Subcutaneous abdominal adipose tissue (tissue), 5 donors: ENCODE results near the gene MAEA.
A peak's percentile ranks its signal among the peaks of the same experiment; 100 is the strongest.

Source experiments
- H3K27ac ChIP-seq: one replicate; pipeline ENCODE4 v1.7.0; 2013; ENCODE audit warnings: low read depth, mild to moderate bottlenecking, inconsistent platforms, low read length, moderate library complexity
- H3K27me3 ChIP-seq, 5 donors: one replicate each; pipeline ENCODE4 v1.7.0; 2013; ENCODE audit warnings: low read length in 5 of 5, inconsistent platforms in 1 of 5; ENCODE audit not compliant: control insufficient read depth in 5 of 5, insufficient read depth in 4 of 5
- H3K36me3 ChIP-seq, 5 donors: one replicate each; pipeline ENCODE4 v1.7.0; 2013; ENCODE audit warnings: low read length in 5 of 5; ENCODE audit not compliant: control insufficient read depth in 5 of 5, insufficient read depth in 5 of 5
- H3K4me1 ChIP-seq, 5 donors: one replicate each; pipeline ENCODE4 v1.7.0; 2013; ENCODE audit warnings: low read length in 5 of 5, mild to moderate bottlenecking in 3 of 5, moderate library complexity in 1 of 5; ENCODE audit not compliant: control insufficient read depth in 5 of 5, insufficient read depth in 5 of 5
- H3K4me3 ChIP-seq, 5 donors: one replicate each; pipeline ENCODE4 v1.7.0; 2013; ENCODE audit warnings: low read length in 5 of 5, low read depth in 1 of 5
- H3K9ac ChIP-seq, 5 donors: one replicate each; pipeline ENCODE4 v1.7.0; 2013; ENCODE audit warnings: low read length in 5 of 5, mild to moderate bottlenecking in 4 of 5, moderate library complexity in 3 of 5
- H3K9me3 ChIP-seq, 5 donors: one replicate each; pipeline ENCODE4 v1.7.0; 2013; ENCODE audit warnings: low read length in 5 of 5; ENCODE audit not compliant: control insufficient read depth in 5 of 5
- donor health status: healthy.
- donor health status: healthy.
- donor health status: healthy.
- donor health status: healthy.
- donor health status: healthy.

Gene MAEA

GRCh38 chr4:1351854-1352566 lies 62.3 kb downstream of the MAEA start:
- Histone ChIP-seq H3K4me3 (no peak overlapping the region), H3K9me3 (no peaks in the 10 kb centered on the region), H3K4me1 (peaks cover 4 to 22% (median 17%) of the 10 kb centered on the region in 5 donors), H3K36me3 (peaks cover 0 to 55% (median 43%) of the 10 kb centered on the region in 5 donors), H3K27me3 (no peaks in the 10 kb centered on the region), H3K9ac (peak overlapping the region in 2 of 5 donors; percentile 12 to 47), H3K27ac (no peak overlapping the region)

- H3K36me3 ChIP-seq = peaks cover 0 to 60% (median 46%) of the 10 kb centered on the region in 5 donors
Observed at GRCh38 chr4:1352567-1352900, 62.8 kb downstream of the MAEA start.

GRCh38 chr4:1353186-1354055 lies 63.7 kb downstream of the MAEA start:
- Histone ChIP-seq H3K27ac (no peak overlapping the region), H3K9me3 (no peaks in the 10 kb centered on the region), H3K4me3 (no peak overlapping the region), H3K27me3 (no peaks in the 10 kb centered on the region), H3K36me3 (peaks cover 0 to 69% (median 52%) of the 10 kb centered on the region in 5 donors), H3K9ac (no peak overlapping the region), H3K4me1 (peaks cover 0 to 13% (median 7%) of the 10 kb centered on the region in 5 donors)

More at GRCh38 chr4:1352567-1352900, 62.8 kb downstream of the MAEA start:
- Histone ChIP-seq H3K4me1 (peaks cover 4 to 21% (median 16%) of the 10 kb centered on the region in 5 donors), H3K4me3 (no peak overlapping the region), H3K27ac (no peak overlapping the region), H3K27me3 (no peaks in the 10 kb centered on the region), H3K9me3 (no peaks in the 10 kb centered on the region), H3K9ac (no peak overlapping the region)

- H3K27ac ChIP-seq = no peak overlapping the region
- H3K27me3 ChIP-seq = no peaks in the 10 kb centered on the region
- no peaks in the 10 kb centered on the region for H3K9me3 ChIP-seq
- H3K9ac ChIP-seq = no peak overlapping the region
- peaks cover 0 to 77% (median 57%) of the 10 kb centered on the region in 5 donors for H3K36me3 ChIP-seq
- no peak overlapping the region for H3K4me3 ChIP-seq
- peaks cover 0 to 7% (median 3%) of the 10 kb centered on the region in 5 donors for H3K4me1 ChIP-seq
Observed at GRCh38 chr4:1354136-1354982, 64.7 kb downstream of the MAEA start.

GRCh38 chr4:1354983-1355275 lies 65.2 kb downstream of the MAEA start:
- peaks cover 0 to 77% (median 57%) of the 10 kb centered on the region in 5 donors for H3K36me3 ChIP-seq
- H3K4me3 ChIP-seq = no peak overlapping the region
- H3K4me1 ChIP-seq = peaks cover 0 to 7% (median 3%) of the 10 kb centered on the region in 5 donors
- no peaks in the 10 kb centered on the region for H3K9me3 ChIP-seq
- no peak overlapping the region for H3K9ac ChIP-seq
- no peak overlapping the region for H3K27ac ChIP-seq
- no peaks in the 10 kb centered on the region for H3K27me3 ChIP-seq

GRCh38 chr4:1355378-1355777 lies 65.7 kb downstream of the MAEA start:
- Histone ChIP-seq H3K9me3 (no peaks in the 10 kb centered on the region), H3K9ac (no peak overlapping the region), H3K4me1 (peaks cover under 1 to 8% (median 3%) of the 10 kb centered on the region in 5 donors), H3K27ac (no peak overlapping the region), H3K27me3 (no peaks in the 10 kb centered on the region), H3K36me3 (peaks cover 0 to 77% (median 55%) of the 10 kb centered on the region in 5 donors), H3K4me3 (no peak overlapping the region)

GRCh38 chr4:1356181-1356998 lies 66.7 kb downstream of the MAEA start:
- Histone ChIP-seq H3K9ac (no peak overlapping the region), H3K4me1 (peaks cover 2 to 13% (median 3%) of the 10 kb centered on the region in 5 donors), H3K27me3 (no peaks in the 10 kb centered on the region), H3K9me3 (no peaks in the 10 kb centered on the region), H3K27ac (no peak overlapping the region), H3K4me3 (no peak overlapping the region), H3K36me3 (peaks cover 0 to 81% (median 55%) of the 10 kb centered on the region in 5 donors)

- no peak overlapping the region for H3K9ac ChIP-seq
- H3K27me3 ChIP-seq = no peaks in the 10 kb centered on the region
- no peaks in the 10 kb centered on the region for H3K9me3 ChIP-seq
- peaks cover 0 to 80% (median 54%) of the 10 kb centered on the region in 5 donors for H3K36me3 ChIP-seq
- H3K27ac ChIP-seq = no peak overlapping the region
- peaks cover 0 to 9% (median 0%) of the 10 kb centered on the region in 5 donors for H3K4me1 ChIP-seq
- no peak overlapping the region for H3K4me3 ChIP-seq
Observed at GRCh38 chr4:1357356-1358248, 67.9 kb downstream of the MAEA start.
